AG09319 (cell line): ENCODE measurements around the gene JSRP1.

Experiments used
- DNase-seq: peaks from one replicate; pipeline ENCODE4 v3.0.0-alpha.2; 2010; ENCODE audit warnings: low read depth; ENCODE audit errors: extremely low read depth
- CTCF ChIP-seq: IDR thresholded peaks from 2 replicates; pipeline ENCODE4 v1.5.1; 2011; ENCODE audit warnings: low read depth, mild to moderate bottlenecking, inconsistent platforms, low read length, moderate library complexity

Gene JSRP1

GRCh38 chr19:2274185-2274711, 18.0 kb upstream of the JSRP1 start:
- no peak for DNase-seq
- no peak for TF ChIP-seq CTCF

- peak; percentile 82 for TF ChIP-seq CTCF
Measured at GRCh38 chr19:2273356-2274184, 17.4 kb upstream of the JSRP1 start.

GRCh38 chr19:2271234-2272103, 15.3 kb upstream of the JSRP1 start:
- no peak for TF ChIP-seq CTCF
- DNase-seq, result no peak

More at GRCh38 chr19:2273356-2274184, 17.4 kb upstream of the JSRP1 start:
- no peak for DNase-seq

GRCh38 chr19:2270423-2271233, 14.4 kb upstream of the JSRP1 start:
- DNase-seq, result peak; percentile 67
- no peak for TF ChIP-seq CTCF

- DNase-seq, result no peak
- TF ChIP-seq CTCF, result no peak
Measured at GRCh38 chr19:2270157-2270422, 13.9 kb upstream of the JSRP1 start.

GRCh38 chr19:2269244-2270156, 13.3 kb upstream of the JSRP1 start:
- peak; percentile 93 for DNase-seq
- no peak for TF ChIP-seq CTCF
